Mucosa of rectum (tissue), 2 donors: ENCODE measurements around the gene DCN.

Experiments used
- H3K27ac ChIP-seq, 2 donors: one replicate each; pipeline ENCODE4 v1.7.0; 2013; ENCODE audit warnings: inconsistent platforms in 2 of 2, low read depth in 2 of 2, low read length in 2 of 2
- H3K27me3 ChIP-seq, 2 donors: one replicate each; pipeline ENCODE4 v1.7.0; 2013; ENCODE audit warnings: low read length in 2 of 2; ENCODE audit not compliant: control insufficient read depth in 2 of 2, insufficient read depth in 2 of 2
- H3K36me3 ChIP-seq, 2 donors: one replicate each; pipeline ENCODE4 v1.7.0; 2013; ENCODE audit warnings: low read length in 2 of 2; ENCODE audit not compliant: control insufficient read depth in 2 of 2, insufficient read depth in 2 of 2
- H3K4me1 ChIP-seq, 2 donors: one replicate each; pipeline ENCODE4 v1.7.0; 2013; ENCODE audit warnings: low read length in 2 of 2, mild to moderate bottlenecking in 1 of 2; ENCODE audit not compliant: control insufficient read depth in 2 of 2, insufficient read depth in 2 of 2
- H3K4me3 ChIP-seq, 2 donors: one replicate each; pipeline ENCODE4 v1.7.0; 2013; ENCODE audit warnings: low read length in 2 of 2
- H3K9ac ChIP-seq, 2 donors: one replicate each; pipeline ENCODE4 v1.7.0; 2013; ENCODE audit warnings: low read length in 2 of 2, low read depth in 1 of 2, mild to moderate bottlenecking in 1 of 2
- H3K9me3 ChIP-seq, 2 donors: one replicate each; pipeline ENCODE4 v1.7.0; 2013; ENCODE audit warnings: low read length in 2 of 2; ENCODE audit not compliant: control insufficient read depth in 2 of 2
- donor health status: healthy.
- donor health status: Normal muscosa, but diverticular disease.

Gene DCN

GRCh38 chr12:91106283-91106682 lies 76.3 kb downstream of the DCN start:
- Histone ChIP-seq H3K27ac (no peak overlapping the region), H3K4me1 (no peaks in the 10 kb centered on the region), H3K27me3 (no peaks in the 10 kb centered on the region), H3K36me3 (no peaks in the 10 kb centered on the region), H3K9me3 (no peaks in the 10 kb centered on the region), H3K9ac (no peak overlapping the region), H3K4me3 (no peak overlapping the region)

- Histone ChIP-seq H3K9me3 (no peaks in the 10 kb centered on the region), H3K4me1 (no peaks in the 10 kb centered on the region), H3K27me3 (no peaks in the 10 kb centered on the region), H3K4me3 (peak overlapping the region in 1 of 2 donors; percentile 48), H3K36me3 (no peaks in the 10 kb centered on the region), H3K9ac (no peak overlapping the region), H3K27ac (peak overlapping the region; percentile 6)
Measured at GRCh38 chr12:91105807-91106206, 76.8 kb downstream of the DCN start.

- H3K36me3 ChIP-seq: no peaks in the 10 kb centered on the region
- H3K4me1 ChIP-seq: no peaks in the 10 kb centered on the region
- H3K9me3 ChIP-seq: no peaks in the 10 kb centered on the region
- no peaks in the 10 kb centered on the region for H3K27me3 ChIP-seq
- peak overlapping the region in 1 of 2 donors; percentile 13 for H3K27ac ChIP-seq
- no peak overlapping the region for H3K9ac ChIP-seq
- H3K4me3 ChIP-seq: no peak overlapping the region
Measured at GRCh38 chr12:91104812-91105466, 77.7 kb downstream of the DCN start.

- Histone ChIP-seq H3K4me1 (no peaks in the 10 kb centered on the region), H3K9me3 (no peaks in the 10 kb centered on the region), H3K27ac (no peak overlapping the region), H3K4me3 (no peak overlapping the region), H3K27me3 (no peaks in the 10 kb centered on the region), H3K9ac (no peak overlapping the region), H3K36me3 (no peaks in the 10 kb centered on the region)
Measured at GRCh38 chr12:91103624-91104023, 79.0 kb downstream of the DCN start.

- Histone ChIP-seq H3K27ac (no peak overlapping the region), H3K4me3 (no peak overlapping the region), H3K9ac (no peak overlapping the region), H3K27me3 (no peaks in the 10 kb centered on the region), H3K4me1 (no peaks in the 10 kb centered on the region), H3K36me3 (no peaks in the 10 kb centered on the region), H3K9me3 (no peaks in the 10 kb centered on the region)
Measured at GRCh38 chr12:91103101-91103500, 79.5 kb downstream of the DCN start.

GRCh38 chr12:91100906-91101305 lies 81.7 kb downstream of the DCN start:
- Histone ChIP-seq H3K27ac (no peak overlapping the region), H3K4me1 (no peaks in the 10 kb centered on the region), H3K36me3 (no peaks in the 10 kb centered on the region), H3K9ac (no peak overlapping the region), H3K4me3 (no peak overlapping the region), H3K9me3 (no peaks in the 10 kb centered on the region), H3K27me3 (no peaks in the 10 kb centered on the region)

- Histone ChIP-seq H3K9me3 (no peaks in the 10 kb centered on the region), H3K27me3 (no peaks in the 10 kb centered on the region), H3K4me1 (no peaks in the 10 kb centered on the region), H3K27ac (no peak overlapping the region), H3K36me3 (no peaks in the 10 kb centered on the region), H3K9ac (no peak overlapping the region), H3K4me3 (no peak overlapping the region)
Measured at GRCh38 chr12:91099836-91100235, 82.8 kb downstream of the DCN start.

- Histone ChIP-seq H3K27me3 (no peaks in the 10 kb centered on the region), H3K9ac (no peak overlapping the region), H3K27ac (peak overlapping the region in 1 of 2 donors; percentile 51), H3K9me3 (no peaks in the 10 kb centered on the region), H3K36me3 (no peaks in the 10 kb centered on the region), H3K4me3 (no peak overlapping the region), H3K4me1 (no peaks in the 10 kb centered on the region)
Measured at GRCh38 chr12:91099341-91099740, 83.3 kb downstream of the DCN start.

GRCh38 chr12:91098941-91099340 lies 83.7 kb downstream of the DCN start:
- Histone ChIP-seq H3K4me3 (no peak overlapping the region), H3K9me3 (no peaks in the 10 kb centered on the region), H3K27ac (peak overlapping the region in 1 of 2 donors; percentile 51), H3K9ac (no peak overlapping the region), H3K36me3 (no peaks in the 10 kb centered on the region), H3K27me3 (no peaks in the 10 kb centered on the region), H3K4me1 (no peaks in the 10 kb centered on the region)

- H3K36me3 ChIP-seq: no peaks in the 10 kb centered on the region
- H3K9ac ChIP-seq: no peak overlapping the region
- no peak overlapping the region for H3K27ac ChIP-seq
- no peaks in the 10 kb centered on the region for H3K4me1 ChIP-seq
- no peaks in the 10 kb centered on the region for H3K9me3 ChIP-seq
- H3K27me3 ChIP-seq: no peaks in the 10 kb centered on the region
- H3K4me3 ChIP-seq: no peak overlapping the region
Measured at GRCh38 chr12:91098461-91098860, 84.2 kb downstream of the DCN start.

- Histone ChIP-seq H3K27me3 (no peaks in the 10 kb centered on the region), H3K27ac (no peak overlapping the region), H3K9ac (no peak overlapping the region), H3K4me1 (no peaks in the 10 kb centered on the region), H3K4me3 (no peak overlapping the region), H3K36me3 (no peaks in the 10 kb centered on the region), H3K9me3 (peaks cover 0 to 1% of the 10 kb centered on the region in 2 donors)
Measured at GRCh38 chr12:91094957-91095356, 87.7 kb downstream of the DCN start.
